HEK293T (cell line): ENCODE measurements around the gene TENT5A.

Experiments used
- CTCF ChIA-PET: fragments of 350-600 bp; formaldehyde crosslinking; extraction: SDS; loops from one replicate; lab custom pipeline; 2021; ENCODE audit warnings: antibody characterized with exemption, inconsistent platforms; lab: Yijun Ruan, JAX
- POLR2A ChIA-PET: fragments of 350-600 bp; formaldehyde crosslinking; extraction: SDS; loops from one replicate; lab custom pipeline; 2020; ENCODE audit warnings: antibody characterized with exemption, inconsistent platforms; lab: Yijun Ruan, JAX
- DNase-seq: peaks from one replicate; pipeline ENCODE4 v3.0.0; 2012; ENCODE audit warnings: mixed read lengths; ENCODE audit errors: extremely low spot score
- ARNT ChIP-seq: fragments of 450-650 bp; IDR thresholded peaks from 2 replicates; pipeline ENCODE4 v1.6.1; 2017; ENCODE audit warnings: mild to moderate bottlenecking
- BHLHE40 ChIP-seq: fragments of 450-650 bp; IDR thresholded peaks from 2 replicates; pipeline ENCODE4 v1.6.1; 2016; ENCODE audit warnings: mild to moderate bottlenecking, moderate library complexity, borderline replicate concordance
- CTBP1 ChIP-seq: fragments of 450-650 bp; IDR thresholded peaks from 2 replicates; pipeline ENCODE4 v1.6.1; 2016; ENCODE audit warnings: borderline replicate concordance
- ELF4 ChIP-seq: fragments of 450-650 bp; IDR thresholded peaks from 2 replicates; pipeline ENCODE4 v1.6.1; 2017; ENCODE audit warnings: antibody characterized with exemption
- FOXA1 ChIP-seq: fragments of 450-650 bp; IDR thresholded peaks from 2 replicates; pipeline ENCODE4 v1.6.1; 2016; ENCODE audit warnings: mild to moderate bottlenecking
- FOXK2 ChIP-seq: fragments of 450-650 bp; IDR thresholded peaks from 2 replicates; pipeline ENCODE4 v1.6.1; 2016; ENCODE audit warnings: mild to moderate bottlenecking
- FOXM1 ChIP-seq: fragments of 450-650 bp; IDR thresholded peaks from 2 replicates; pipeline ENCODE4 v1.6.1; 2017; ENCODE audit warnings: mild to moderate bottlenecking, borderline replicate concordance
- HDGF ChIP-seq: fragments of 450-650 bp; IDR thresholded peaks from 2 replicates; pipeline ENCODE4 v1.6.1; 2017; ENCODE audit warnings: antibody characterized with exemption, borderline replicate concordance
- L3MBTL2 ChIP-seq: fragments of 450-650 bp; conservative IDR thresholded peaks from 2 replicates; pipeline ENCODE4 v1.6.1; 2016; ENCODE audit warnings: mild to moderate bottlenecking
- LEF1 ChIP-seq: fragments of 450-650 bp; IDR thresholded peaks from 2 replicates; pipeline ENCODE4 v1.6.1; 2017; ENCODE audit warnings: mild to moderate bottlenecking, borderline replicate concordance
- NFRKB ChIP-seq: fragments of 450-650 bp; IDR thresholded peaks from 2 replicates; pipeline ENCODE4 v1.6.1; 2016; ENCODE audit warnings: mild to moderate bottlenecking, moderate library complexity
- PKNOX1 ChIP-seq: fragments of 450-650 bp; IDR thresholded peaks from 2 replicates; pipeline ENCODE4 v1.6.1; 2016
- SP1 ChIP-seq: fragments of 450-650 bp; IDR thresholded peaks from 2 replicates; pipeline ENCODE4 v1.6.1; 2017
- SUZ12 ChIP-seq: fragments of 450-650 bp; IDR thresholded peaks from 2 replicates; pipeline ENCODE4 v1.6.1; 2016; ENCODE audit warnings: mild to moderate bottlenecking
- TARDBP ChIP-seq: fragments of 450-650 bp; IDR thresholded peaks from 2 replicates; pipeline ENCODE4 v1.6.1; 2016
- ZNF384 ChIP-seq: fragments of 450-650 bp; IDR thresholded peaks from 2 replicates; pipeline ENCODE4 v1.6.1; 2016

TENT5A gene

GRCh38 chr6:81770381-81770780 lies 17.9 kb upstream of the TENT5A start:
- POLR2A ChIA-PET, result no interaction called here
- TF ChIP-seq TARDBP (no peak), ARNT (no peak), BHLHE40 (no peak), ZNF384 (no peak), LEF1 (no peak), SP1 (no peak), L3MBTL2 (no peak), NFRKB (no peak), CTBP1 (no peak)
- CTCF ChIA-PET, result no interaction called here
- DNase-seq, result no peak

GRCh38 chr6:81769824-81770223 lies 17.3 kb upstream of the TENT5A start:
- POLR2A ChIA-PET, result interaction anchor here (1.0 kb wide), 1 partner anchor 16 kb away, joined by 3 read pairs; no protein-coding TSS in a partner anchor
- TF ChIP-seq PKNOX1 (no peak), L3MBTL2 (no peak), FOXM1 (no peak), FOXK2 (no peak)
- no peak for DNase-seq
- CTCF ChIA-PET, result no interaction called here

GRCh38 chr6:81768150-81768942 lies 15.9 kb upstream of the TENT5A start:
- no peak for TF ChIP-seq SUZ12
- no peak for TF ChIP-seq HDGF
- no peak for TF ChIP-seq PKNOX1
- TF ChIP-seq LEF1, result no peak
- TF ChIP-seq CTBP1, result no peak
- no peak for TF ChIP-seq NFRKB
- TF ChIP-seq FOXM1, result no peak
- POLR2A ChIA-PET, result no interaction called here
- CTCF ChIA-PET, result no interaction called here
- DNase-seq, result no peak

GRCh38 chr6:81767163-81767891 lies 14.8 kb upstream of the TENT5A start:
- POLR2A ChIA-PET, result no interaction called here

GRCh38 chr6:81766482-81767069 lies 14.1 kb upstream of the TENT5A start:
- ChIA-PET CTCF (interaction anchor here (0.8 kb wide), 1 partner anchor 230 kb away, joined by 3 read pairs; no protein-coding TSS in a partner anchor), POLR2A (interaction anchor here (1.0 kb wide), 1 partner anchor 100 kb away, joined by 3 read pairs; no protein-coding TSS in a partner anchor)
- TF ChIP-seq L3MBTL2 (no peak), ZNF384 (no peak), PKNOX1 (no peak), ARNT (no peak), NFRKB (no peak), BHLHE40 (no peak), FOXK2 (no peak), CTBP1 (no peak), FOXM1 (no peak), FOXA1 (no peak), TARDBP (no peak), HDGF (no peak), ELF4 (no peak), SP1 (no peak), LEF1 (no peak), SUZ12 (no peak)
- no peak for DNase-seq

More at GRCh38 chr6:81767163-81767891, 14.8 kb upstream of the TENT5A start:
- CTCF ChIA-PET, result interaction anchor here (0.8 kb wide), 1 partner anchor 231 kb away, joined by 3 read pairs; no protein-coding TSS in a partner anchor
- no peak for TF ChIP-seq L3MBTL2
- TF ChIP-seq FOXA1, result no peak
- TF ChIP-seq LEF1, result no peak
- TF ChIP-seq ARNT, result no peak
- TF ChIP-seq NFRKB, result no peak
- no peak for TF ChIP-seq FOXM1
- no peak for TF ChIP-seq ZNF384
- no peak for TF ChIP-seq PKNOX1
- no peak for TF ChIP-seq SUZ12
- TF ChIP-seq ELF4, result no peak
- no peak for TF ChIP-seq FOXK2
- no peak for TF ChIP-seq BHLHE40
- TF ChIP-seq HDGF, result no peak
- TF ChIP-seq CTBP1, result no peak
- no peak for TF ChIP-seq SP1
- TF ChIP-seq TARDBP, result no peak
- DNase-seq, result no peak
